ENCODE data around the gene MTPN.

DNA sequence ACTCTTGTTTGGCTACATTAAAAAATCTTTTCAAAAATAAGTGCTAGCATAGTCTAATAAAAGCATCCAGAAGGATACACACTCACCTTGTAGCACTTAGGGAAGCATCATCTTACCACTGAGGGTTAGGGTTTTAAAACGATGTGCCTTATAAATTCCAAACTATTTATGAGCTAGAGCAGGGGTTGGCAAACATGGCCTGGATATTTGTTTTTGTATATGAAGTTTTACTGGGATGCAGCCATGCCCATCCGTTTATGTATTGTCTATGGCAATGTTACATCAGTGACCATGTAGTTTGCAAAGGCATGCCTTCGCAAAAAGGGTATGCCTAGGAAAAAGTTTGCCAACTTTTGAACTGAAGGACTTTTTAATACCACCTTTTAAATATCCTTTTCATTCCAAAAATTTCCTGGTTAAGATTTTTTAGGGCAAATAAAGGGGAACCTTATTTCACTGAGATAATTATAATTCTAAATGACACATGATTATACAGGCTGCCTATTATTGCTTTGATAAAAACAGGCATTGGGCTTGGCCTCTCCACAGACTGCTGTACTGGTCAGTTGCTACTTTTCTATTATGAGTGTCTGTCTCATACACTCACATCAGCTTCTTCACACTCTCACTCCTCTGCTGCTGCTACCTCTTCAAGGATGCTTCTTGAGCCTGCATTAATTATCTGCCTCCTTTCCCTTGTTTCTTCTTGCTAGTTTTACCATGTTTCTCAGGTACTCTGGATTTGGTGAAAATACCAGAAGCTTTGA lies 30.7 kb downstream of the MTPN start:
- TF ChIP-seq EZH2 (IDR thresholded peaks at IDR 0.05) = no peak
- TF ChIP-seq POLR2AphosphoS5 (IDR thresholded peaks at IDR 0.05; ENCODE audit: borderline replicate concordance, low read depth, low read length) = no peak
